ENCODE data around the gene DPYD. TPM values are rescaled to one million over a fixed set of nuclear protein-coding genes. Genes with fewer than 3 reads are reported as not detected.

DPYD gene
- total and polyA plus RNA-seq, 7 experiments from 2014 or later = 52.6 to 87.2 (median 57.4) TPM

DNA sequence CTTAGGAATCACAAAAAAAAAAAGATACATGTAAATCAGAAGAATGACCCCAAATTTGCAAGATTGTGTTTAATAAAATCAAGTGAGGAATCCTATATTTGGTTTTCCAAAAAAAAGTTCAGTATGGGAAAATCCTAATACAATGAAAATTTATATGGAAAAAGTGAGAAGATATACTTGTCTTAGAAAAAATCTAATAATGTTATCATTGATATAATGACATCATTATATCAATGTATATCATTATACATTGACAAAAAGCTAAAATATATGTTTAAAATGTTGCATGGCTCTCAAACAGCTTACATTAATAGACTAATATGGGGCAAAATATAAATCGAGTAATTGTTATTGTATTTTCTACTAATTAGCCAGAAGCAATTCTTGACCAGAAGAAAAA is 37.0 kb downstream of the DPYD start:
- H3K27ac Mint-ChIP-seq = no peak overlapping the region

DNA sequence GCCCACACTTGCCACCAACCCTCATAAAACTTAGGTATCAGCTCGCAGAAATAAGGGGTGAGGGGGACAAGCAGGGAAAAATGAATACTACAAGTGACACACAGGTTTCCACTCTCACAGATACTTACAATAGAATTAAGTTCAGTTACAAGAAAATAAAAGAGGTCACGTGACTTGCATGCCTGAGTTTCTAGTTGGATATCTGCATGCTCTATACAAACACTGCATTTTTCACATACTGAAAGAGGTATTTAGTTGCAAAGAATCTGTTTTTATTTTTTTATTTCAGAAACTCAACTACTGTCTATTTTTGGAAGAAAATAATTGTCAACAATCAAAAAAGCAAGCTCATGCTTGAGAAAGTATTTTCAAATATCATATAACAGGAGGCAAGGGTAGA is 43.5 kb downstream of the DPYD start:
- Histone ChIP-seq H3K4me3 (ENCODE audit: low read length) (no peak overlapping the region), H3K4me1 (ENCODE audit: control insufficient read depth in 2 of 2, insufficient read depth in 2 of 2, low read length in 2 of 2) (no peaks in the 10 kb centered on the region), H3K27me3 (ENCODE audit: control insufficient read depth in 2 of 2, insufficient read depth in 2 of 2, low read length in 2 of 2) (no peaks in the 10 kb centered on the region), H3K36me3 (ENCODE audit: control insufficient read depth in 2 of 3, insufficient read depth in 3 of 3, low read length in 3 of 3) (no peaks in the 10 kb centered on the region), H3K27ac (ENCODE audit: low read depth, low read length) (no peak overlapping the region), H3K9me3 (ENCODE audit: control insufficient read depth in 2 of 3, low read length in 3 of 3) (no peaks in the 10 kb centered on the region)
- H3K4me3 Mint-ChIP-seq = no peak overlapping the region
- H3K27ac Mint-ChIP-seq = no peak overlapping the region
- H3K27me3 Mint-ChIP-seq = no peaks in the 10 kb centered on the region
- ATAC-seq (no peak), DNase-seq (no peak)
- POLR2A ChIA-PET = interaction anchor here (0.7 kb wide), 1 partner anchor 79 kb away, joined by 3 read pairs; no protein-coding TSS in a partner anchor
- CTCF ChIA-PET = interaction anchor here (0.6 kb wide), 1 partner anchor 691 kb away, joined by 3 read pairs; no protein-coding TSS in a partner anchor
- intact Hi-C loops (cut with micrococcal nuclease) = no loop called here
- H3K9me3 Mint-ChIP-seq = peaks cover 0 to 1% (median 0%) of the 10 kb centered on the region in 11 donors
- H3K4me1 Mint-ChIP-seq = peaks cover 0 to 39% (median 21%) of the 10 kb centered on the region in 7 donors
- peaks cover 9 to 50% (median 43%) of the 10 kb centered on the region in 5 donors for H3K36me3 Mint-ChIP-seq

More for the DNA sequence above, 37.0 kb downstream of the DPYD start:
- Histone ChIP-seq H3K4me1 (ENCODE audit: control insufficient read depth in 2 of 2, insufficient read depth in 2 of 2, low read length in 2 of 2) (peaks cover 0 to 6% of the 10 kb centered on the region in 2 donors), H3K27me3 (ENCODE audit: control insufficient read depth in 2 of 2, insufficient read depth in 2 of 2, low read length in 2 of 2) (no peaks in the 10 kb centered on the region), H3K9me3 (ENCODE audit: control insufficient read depth in 2 of 3, low read length in 3 of 3) (no peaks in the 10 kb centered on the region), H3K27ac (ENCODE audit: low read depth, low read length) (no peak overlapping the region), H3K4me3 (ENCODE audit: low read length) (no peak overlapping the region), H3K36me3 (ENCODE audit: control insufficient read depth in 2 of 3, insufficient read depth in 3 of 3, low read length in 3 of 3) (no peaks in the 10 kb centered on the region)
- ChIA-PET CTCF (no interaction called here), POLR2A (no interaction called here)
- DNase-seq (no peak), ATAC-seq (no peak)
- Mint-ChIP-seq H3K36me3 (peaks cover 6 to 39% (median 33%) of the 10 kb centered on the region in 5 donors), H3K4me3 (no peak overlapping the region), H3K9me3 (peaks cover 4 to 12% (median 10%) of the 10 kb centered on the region in 11 donors), H3K4me1 (peaks cover 8 to 42% (median 36%) of the 10 kb centered on the region in 7 donors), H3K27me3 (no peaks in the 10 kb centered on the region)
- intact Hi-C loops (cut with micrococcal nuclease) = loop anchor here in 1 of 2 donors (5.0 kb wide), 1 partner anchor 33 kb away; no protein-coding TSS in a partner anchor

DNA sequence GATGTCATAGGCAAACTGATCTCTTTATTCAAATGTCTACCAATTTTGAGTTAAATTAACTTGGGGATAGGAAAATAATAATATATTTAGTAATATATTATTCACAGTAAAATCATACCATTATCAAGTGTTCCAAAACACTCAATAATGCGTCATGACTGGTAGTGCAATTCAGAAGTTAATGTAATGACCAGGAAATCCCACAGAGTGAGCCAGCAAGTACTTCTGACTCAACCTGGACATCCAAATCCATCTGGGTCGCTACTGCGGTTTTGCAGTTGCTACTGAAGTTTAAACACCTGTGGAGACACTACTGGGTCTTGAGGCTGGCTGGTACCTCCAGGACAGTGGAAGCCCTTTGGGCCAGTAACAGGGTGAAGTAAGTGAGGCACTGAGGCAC is 44.8 kb downstream of the DPYD start:
- no peaks in the 10 kb centered on the region for H3K36me3 ChIP-seq (ENCODE audit: control insufficient read depth in 2 of 3, insufficient read depth in 3 of 3, low read length in 3 of 3)
- POLR2A ChIA-PET = no interaction called here
- Mint-ChIP-seq H3K4me1 (peaks cover 0 to 49% (median 25%) of the 10 kb centered on the region in 7 donors), H3K27me3 (no peaks in the 10 kb centered on the region), H3K36me3 (peaks cover 16 to 55% (median 50%) of the 10 kb centered on the region in 5 donors), H3K9me3 (peaks cover 0 to 1% (median 0%) of the 10 kb centered on the region in 11 donors), H3K4me3 (no peak overlapping the region), H3K27ac (no peak overlapping the region)
- no peaks in the 10 kb centered on the region for H3K27me3 ChIP-seq (ENCODE audit: control insufficient read depth in 2 of 2, insufficient read depth in 2 of 2, low read length in 2 of 2)
- no peak overlapping the region for H3K4me3 ChIP-seq (ENCODE audit: low read length)
- no peaks in the 10 kb centered on the region for H3K4me1 ChIP-seq (ENCODE audit: control insufficient read depth in 2 of 2, insufficient read depth in 2 of 2, low read length in 2 of 2)
- H3K27ac ChIP-seq (ENCODE audit: low read depth, low read length) = no peak overlapping the region
- intact Hi-C loops (cut with micrococcal nuclease) = no loop called here
- DNase-seq = no peak
- no peaks in the 10 kb centered on the region for H3K9me3 ChIP-seq (ENCODE audit: control insufficient read depth in 2 of 3, low read length in 3 of 3)
- no peak for ATAC-seq
- CTCF ChIA-PET = no interaction called here

- H3K4me3 Mint-ChIP-seq = no peak overlapping the region
- Histone ChIP-seq H3K27ac (ENCODE audit: low read depth, low read length) (no peak overlapping the region), H3K36me3 (ENCODE audit: control insufficient read depth in 2 of 3, insufficient read depth in 3 of 3, low read length in 3 of 3) (no peaks in the 10 kb centered on the region), H3K4me3 (ENCODE audit: low read length) (no peak overlapping the region), H3K4me1 (ENCODE audit: control insufficient read depth in 2 of 2, insufficient read depth in 2 of 2, low read length in 2 of 2) (no peaks in the 10 kb centered on the region), H3K9me3 (ENCODE audit: control insufficient read depth in 2 of 3, low read length in 3 of 3) (no peaks in the 10 kb centered on the region), H3K27me3 (ENCODE audit: control insufficient read depth in 2 of 2, insufficient read depth in 2 of 2, low read length in 2 of 2) (no peaks in the 10 kb centered on the region)
- ChIA-PET CTCF (no interaction called here), POLR2A (no interaction called here)
- H3K27me3 Mint-ChIP-seq = no peaks in the 10 kb centered on the region
- H3K9me3 Mint-ChIP-seq = peaks cover 0 to 26% (median 3%) of the 10 kb centered on the region in 11 donors
- H3K4me1 Mint-ChIP-seq = peaks cover 4 to 48% (median 22%) of the 10 kb centered on the region in 7 donors
- intact Hi-C loops (cut with micrococcal nuclease) = no loop called here
- DNase-seq (no peak), ATAC-seq (no peak)
- no peak overlapping the region for H3K27ac Mint-ChIP-seq
- H3K36me3 Mint-ChIP-seq = peaks cover 11 to 59% (median 51%) of the 10 kb centered on the region in 5 donors
Observed at GRCh38 chr1:97870589-97870988, 50.2 kb downstream of the DPYD start.

DNA sequence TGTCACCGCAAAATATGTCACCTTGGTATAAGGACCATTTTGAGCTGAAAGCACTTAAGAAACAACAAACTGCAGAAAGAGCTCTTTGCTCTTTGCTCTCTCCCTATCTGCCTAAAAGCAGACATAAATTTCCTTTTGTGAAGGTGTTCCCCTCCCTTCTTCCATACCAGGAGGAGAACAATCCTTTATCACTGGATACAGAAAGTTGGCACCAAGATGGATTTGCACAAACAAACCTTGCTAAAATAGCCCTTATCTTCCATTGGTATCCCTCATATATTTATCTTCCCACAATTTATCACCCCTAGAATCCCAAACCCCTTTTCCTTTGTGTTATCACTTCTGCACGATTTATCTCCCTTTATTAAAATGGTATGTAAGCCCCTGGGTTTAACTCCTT is 51.4 kb downstream of the DPYD start:
- Histone ChIP-seq H3K27ac (ENCODE audit: low read depth, low read length) (no peak overlapping the region), H3K9me3 (ENCODE audit: control insufficient read depth in 2 of 3, low read length in 3 of 3) (no peaks in the 10 kb centered on the region), H3K27me3 (ENCODE audit: control insufficient read depth in 2 of 2, insufficient read depth in 2 of 2, low read length in 2 of 2) (no peaks in the 10 kb centered on the region), H3K4me1 (ENCODE audit: control insufficient read depth in 2 of 2, insufficient read depth in 2 of 2, low read length in 2 of 2) (peaks cover 0 to 3% of the 10 kb centered on the region in 2 donors), H3K36me3 (ENCODE audit: control insufficient read depth in 2 of 3, insufficient read depth in 3 of 3, low read length in 3 of 3) (no peaks in the 10 kb centered on the region), H3K4me3 (ENCODE audit: low read length) (no peak overlapping the region)
- CTCF ChIA-PET = no interaction called here
- H3K27me3 Mint-ChIP-seq = no peaks in the 10 kb centered on the region
- no peak overlapping the region for H3K27ac Mint-ChIP-seq
- peaks cover 10 to 55% (median 29%) of the 10 kb centered on the region in 7 donors for H3K4me1 Mint-ChIP-seq
- intact Hi-C loops (cut with micrococcal nuclease) = no loop called here
- peaks cover 11 to 59% (median 51%) of the 10 kb centered on the region in 5 donors for H3K36me3 Mint-ChIP-seq
- no peak for DNase-seq
- no peak overlapping the region for H3K4me3 Mint-ChIP-seq
- POLR2A ChIA-PET = no interaction called here
- peaks cover 0 to 26% (median 3%) of the 10 kb centered on the region in 11 donors for H3K9me3 Mint-ChIP-seq
- no peak for ATAC-seq

DNA sequence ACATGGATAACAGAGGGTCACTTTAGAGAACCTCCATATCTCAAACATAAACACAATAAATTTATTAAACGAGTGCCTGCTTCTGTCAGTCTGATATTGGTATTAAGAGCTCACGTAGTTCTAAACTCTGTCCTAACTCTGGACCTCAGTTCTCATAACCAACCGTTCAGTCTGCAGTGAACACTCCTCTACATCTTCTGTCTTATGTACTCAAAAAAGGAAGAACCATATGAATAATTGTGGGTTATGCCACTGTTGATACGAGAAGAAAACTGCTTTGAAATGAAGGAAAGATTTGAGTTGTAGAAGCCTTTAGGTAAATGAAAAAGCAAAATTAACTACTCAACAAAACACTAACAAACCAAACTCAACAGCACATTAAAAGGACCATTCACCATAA is 53.7 kb downstream of the DPYD start:
- DNase-seq (no peak), ATAC-seq (no peak)
- Histone ChIP-seq H3K4me1 (ENCODE audit: control insufficient read depth in 2 of 2, insufficient read depth in 2 of 2, low read length in 2 of 2) (peaks cover 0 to 4% of the 10 kb centered on the region in 2 donors), H3K4me3 (ENCODE audit: low read length) (no peak overlapping the region), H3K27me3 (ENCODE audit: control insufficient read depth in 2 of 2, insufficient read depth in 2 of 2, low read length in 2 of 2) (no peaks in the 10 kb centered on the region), H3K9me3 (ENCODE audit: control insufficient read depth in 2 of 3, low read length in 3 of 3) (no peaks in the 10 kb centered on the region), H3K36me3 (ENCODE audit: control insufficient read depth in 2 of 3, insufficient read depth in 3 of 3, low read length in 3 of 3) (no peaks in the 10 kb centered on the region), H3K27ac (ENCODE audit: low read depth, low read length) (no peak overlapping the region)
- intact Hi-C loops (cut with micrococcal nuclease) = no loop called here
- no peak overlapping the region for H3K27ac Mint-ChIP-seq
- no peaks in the 10 kb centered on the region for H3K27me3 Mint-ChIP-seq
- H3K4me3 Mint-ChIP-seq = peak overlapping the region in 1 of 10 donors; percentile 3
- peaks cover 15 to 58% (median 36%) of the 10 kb centered on the region in 7 donors for H3K4me1 Mint-ChIP-seq
- POLR2A ChIA-PET = no interaction called here
- CTCF ChIA-PET = no interaction called here
- H3K9me3 Mint-ChIP-seq = peaks cover 0 to 26% (median 4%) of the 10 kb centered on the region in 11 donors
- peaks cover 10 to 46% (median 42%) of the 10 kb centered on the region in 5 donors for H3K36me3 Mint-ChIP-seq

DNA sequence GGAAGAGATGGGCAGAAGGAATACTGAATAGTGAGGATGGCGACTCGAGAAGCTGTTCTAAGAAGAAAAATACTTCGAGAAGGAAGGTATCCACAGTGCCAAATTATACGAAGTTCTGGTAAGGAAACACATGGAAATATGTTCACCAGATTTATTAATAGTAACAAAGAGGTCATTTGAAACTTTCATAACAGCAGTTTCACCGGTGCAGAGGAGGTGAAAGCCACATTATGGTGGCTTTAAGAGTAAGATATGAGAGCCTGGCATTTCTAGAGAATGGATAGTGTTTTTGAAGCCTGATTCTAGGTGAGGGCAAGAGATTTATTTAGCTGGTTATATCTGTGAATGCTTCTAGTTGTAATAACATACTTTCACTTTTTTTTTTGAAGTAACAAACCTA is 56.2 kb downstream of the DPYD start:
- peak overlapping the region in 1 of 9 donors; percentile 56 for H3K27ac Mint-ChIP-seq

More for the DNA sequence above, 56.2 kb downstream of the DPYD start:
- Histone ChIP-seq H3K4me1 (ENCODE audit: control insufficient read depth in 2 of 2, insufficient read depth in 2 of 2, low read length in 2 of 2) (peaks cover 0 to 4% of the 10 kb centered on the region in 2 donors), H3K27ac (ENCODE audit: low read depth, low read length) (no peak overlapping the region), H3K4me3 (ENCODE audit: low read length) (no peak overlapping the region), H3K36me3 (ENCODE audit: control insufficient read depth in 2 of 3, insufficient read depth in 3 of 3, low read length in 3 of 3) (no peaks in the 10 kb centered on the region), H3K27me3 (ENCODE audit: control insufficient read depth in 2 of 2, insufficient read depth in 2 of 2, low read length in 2 of 2) (no peaks in the 10 kb centered on the region), H3K9me3 (ENCODE audit: control insufficient read depth in 2 of 3, low read length in 3 of 3) (no peaks in the 10 kb centered on the region)
- H3K4me3 Mint-ChIP-seq = peak overlapping the region in 2 of 10 donors; percentile 5 to 49
- no peak for ATAC-seq
- no peak for DNase-seq
- intact Hi-C loops (cut with micrococcal nuclease) = no loop called here
- ChIA-PET CTCF (no interaction called here), POLR2A (no interaction called here)
- H3K36me3 Mint-ChIP-seq = peaks cover 4 to 32% (median 29%) of the 10 kb centered on the region in 5 donors
- H3K9me3 Mint-ChIP-seq = peaks cover 0 to 23% (median 3%) of the 10 kb centered on the region in 11 donors
- peaks cover 15 to 56% (median 41%) of the 10 kb centered on the region in 7 donors for H3K4me1 Mint-ChIP-seq
- no peaks in the 10 kb centered on the region for H3K27me3 Mint-ChIP-seq
